ENCODE measurements around the gene LST1.

DNA sequence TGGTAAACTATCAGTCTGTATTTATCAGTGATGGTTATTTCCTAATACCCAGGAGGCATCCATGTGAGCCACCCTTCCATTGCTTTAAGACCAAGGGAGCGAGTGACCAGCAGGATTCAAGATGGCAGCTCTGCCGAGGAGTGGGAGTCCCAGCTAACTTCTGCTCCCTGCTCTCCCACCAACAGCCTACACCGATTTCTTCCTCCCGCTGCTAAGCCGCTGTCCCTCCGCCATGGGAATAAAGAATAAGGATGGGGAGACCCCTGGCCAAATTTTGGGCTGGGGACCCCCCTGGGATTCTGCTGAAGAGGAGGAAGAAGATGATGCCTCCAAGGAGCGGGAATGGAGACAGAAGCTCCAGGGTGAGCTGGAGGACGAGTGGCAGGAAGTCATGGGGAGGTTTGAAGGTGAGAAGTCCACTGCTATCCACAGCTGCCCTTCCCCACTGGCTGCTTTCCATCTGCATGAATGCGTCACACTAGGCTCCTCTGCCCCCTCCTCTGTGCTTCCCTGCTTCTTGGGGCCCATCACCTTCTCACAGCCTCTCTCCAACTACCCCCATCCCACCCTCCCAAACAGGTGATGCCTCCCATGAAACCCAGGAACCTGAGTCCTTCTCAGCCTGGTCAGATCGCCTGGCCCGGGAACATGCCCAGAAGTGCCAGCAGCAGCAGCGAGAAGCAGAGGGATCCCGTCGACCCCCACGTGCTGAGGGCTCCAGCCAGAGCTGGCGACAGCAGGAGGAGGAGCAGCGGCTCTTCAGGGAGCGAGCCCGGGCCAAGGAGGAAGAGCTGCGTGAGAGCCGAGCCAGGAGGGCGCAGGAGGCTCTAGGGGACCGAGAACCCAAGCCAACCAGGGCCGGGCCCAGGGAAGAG, 28.4 kb upstream of the LST1 start:
- TF ChIP-seq CTCF (IDR thresholded peaks at IDR 0.05) = no peak
- no peak for TF ChIP-seq POLR2A (IDR thresholded peaks at IDR 0.05)

All from lower leg skin (tissue), 3 donors.